Activated CD8-positive, alpha-beta memory T cell treated with anti-CD3 and anti-CD28 coated beads, Interleukin-2, amount 50 U/mL, for 1 hour (primary cell): ENCODE results near the gene CFAP52.
"Not testable (repeated sequence)": the region's sequence is repeated elsewhere in the genome, so short reads cannot be mapped to it uniquely, and the experiment has no call there.

Source experiments
- DNase-seq: peaks from one replicate; pipeline ENCODE4 v3.0.0-alpha.2; 2020; ENCODE audit errors: extremely low read depth

CFAP52 gene

DNA sequence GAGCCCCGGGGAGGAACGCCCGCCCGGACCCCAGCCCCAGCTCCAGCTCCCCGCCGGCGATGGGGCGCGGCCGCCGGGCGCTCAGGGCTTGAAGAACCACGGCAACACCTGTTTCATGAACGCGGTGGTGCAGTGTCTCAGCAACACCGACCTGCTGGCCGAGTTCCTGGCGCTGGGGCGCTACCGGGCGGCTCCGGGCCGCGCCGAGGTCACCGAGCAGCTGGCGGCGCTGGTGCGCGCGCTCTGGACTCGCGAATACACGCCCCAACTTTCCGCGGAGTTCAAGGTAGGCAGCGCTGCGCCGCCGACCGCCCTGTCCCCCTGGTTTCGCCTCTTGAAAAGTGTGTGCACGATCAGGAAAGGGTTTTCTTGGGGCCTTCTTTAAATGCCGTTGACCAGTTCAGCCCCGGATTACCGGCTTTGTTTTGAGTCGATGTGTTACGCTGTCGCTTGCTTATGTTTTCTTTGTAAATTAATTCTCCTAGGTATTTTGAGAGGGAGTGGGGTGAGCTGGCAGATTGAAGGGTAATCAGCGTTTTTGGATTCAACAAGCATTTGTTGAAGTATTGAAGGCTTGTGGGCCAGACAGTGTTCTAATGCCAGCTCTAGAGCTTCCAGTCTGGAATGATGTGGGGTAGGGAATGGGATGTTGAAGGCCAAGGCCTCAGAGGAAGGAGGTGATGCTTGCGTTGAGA, 69.6 kb downstream of the CFAP52 start:
- DNase-seq = no peak

DNA sequence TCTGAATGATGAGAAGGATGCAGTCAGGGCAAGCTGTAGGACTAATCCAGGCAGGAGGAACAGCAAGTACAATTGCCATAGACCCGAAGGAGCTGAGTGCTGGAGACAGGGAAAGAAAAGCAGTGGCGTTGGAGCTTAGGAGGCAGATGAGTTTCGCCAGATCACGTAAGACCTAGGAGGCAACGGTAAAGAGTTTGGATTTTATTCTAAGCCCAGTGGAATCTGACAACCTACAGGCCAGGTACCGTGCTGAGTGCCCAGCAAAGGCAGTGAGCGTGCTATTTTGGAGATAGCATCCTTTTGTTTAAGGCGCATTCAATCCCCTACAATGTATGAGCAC, 70.1 kb downstream of the CFAP52 start:
- DNase-seq = no peak

GRCh38 chr17:9647014-9647413, 70.6 kb downstream of the CFAP52 start:
- no peak for DNase-seq

DNA sequence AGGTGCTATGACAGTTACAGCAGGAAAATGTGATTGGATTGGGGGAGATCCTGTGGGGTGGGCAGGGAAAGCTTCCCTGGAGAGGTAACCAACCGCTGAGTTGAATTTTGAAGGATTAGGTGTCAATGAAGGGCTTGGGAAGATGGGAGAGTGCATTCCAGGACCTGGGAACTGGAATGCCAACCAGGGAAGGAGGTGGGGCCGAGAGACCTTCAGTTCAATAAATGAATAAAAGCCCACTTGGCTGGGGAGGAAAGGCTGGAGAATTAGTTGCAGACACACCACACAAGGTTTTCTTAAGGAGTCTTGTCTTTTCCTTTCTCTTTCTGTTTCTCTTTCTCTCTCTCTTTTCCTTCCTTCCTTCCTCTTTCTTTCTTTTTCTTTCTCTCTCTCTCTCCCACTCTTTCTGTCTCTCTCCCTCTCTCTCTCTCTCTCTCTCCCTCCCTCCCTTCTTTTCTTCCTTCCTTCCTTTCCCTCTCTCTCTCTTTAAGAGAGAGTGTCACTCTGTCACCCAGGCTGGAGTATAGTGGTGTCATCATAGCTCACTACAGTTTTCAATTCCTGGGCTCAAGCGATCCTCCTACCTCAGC, 72.2 kb downstream of the CFAP52 start:
- DNase-seq = no peak

DNA sequence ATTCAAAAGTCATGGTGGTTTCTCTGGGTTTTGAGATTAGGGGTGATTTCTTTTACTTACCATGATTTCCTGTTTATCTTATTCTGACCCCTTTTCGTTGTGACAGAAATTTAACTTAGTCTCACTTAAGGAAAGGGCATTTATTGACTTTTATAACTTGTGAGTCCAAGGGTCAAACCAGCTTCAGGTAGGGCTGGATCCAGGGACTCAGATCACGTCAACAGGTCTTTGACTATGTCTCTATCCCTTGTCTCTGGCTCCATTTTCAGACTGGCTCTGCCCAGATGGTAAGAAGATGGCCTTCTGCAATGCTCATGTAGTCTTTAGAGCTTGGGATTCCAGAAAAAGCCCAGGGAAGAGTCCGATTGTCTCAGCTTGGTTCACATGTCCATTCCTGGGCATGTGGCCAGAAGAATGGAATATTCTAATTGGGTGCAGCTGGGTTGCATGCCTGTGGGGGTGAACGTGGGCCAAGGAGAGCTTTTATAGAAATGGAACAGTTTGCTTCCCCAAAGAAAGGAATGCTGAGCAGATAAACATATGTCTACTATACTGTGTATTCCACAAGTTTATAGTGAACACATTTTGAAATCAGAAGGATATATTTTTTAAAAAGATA, 82.3 kb downstream of the CFAP52 start:
- no peak for DNase-seq

DNA sequence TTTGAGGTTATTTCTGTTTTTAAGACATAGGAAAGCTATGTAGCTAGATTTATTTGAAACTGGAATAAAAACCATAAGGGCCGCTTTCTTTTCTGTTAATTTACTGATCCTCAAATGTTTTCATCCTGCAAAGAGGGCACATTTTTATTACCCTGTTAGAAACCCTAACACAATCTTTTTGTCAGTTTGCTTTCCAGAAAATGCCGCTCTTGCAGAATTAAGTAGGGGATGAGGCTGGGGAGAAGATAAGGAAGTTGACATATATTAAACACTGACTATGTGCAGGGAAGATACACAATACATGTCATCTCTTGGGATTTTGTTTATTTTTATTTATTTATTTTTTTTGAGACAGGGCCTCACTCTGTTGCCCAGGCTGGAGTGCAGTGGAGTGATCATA, 84.6 kb downstream of the CFAP52 start:
- no peak for DNase-seq

- DNase-seq = not testable (repeated sequence)
Observed at GRCh38 chr17:9663511-9663910, 87.1 kb downstream of the CFAP52 start.

GRCh38 chr17:9666461-9667050, 90.1 kb downstream of the CFAP52 start:
- DNase-seq = no peak

DNA sequence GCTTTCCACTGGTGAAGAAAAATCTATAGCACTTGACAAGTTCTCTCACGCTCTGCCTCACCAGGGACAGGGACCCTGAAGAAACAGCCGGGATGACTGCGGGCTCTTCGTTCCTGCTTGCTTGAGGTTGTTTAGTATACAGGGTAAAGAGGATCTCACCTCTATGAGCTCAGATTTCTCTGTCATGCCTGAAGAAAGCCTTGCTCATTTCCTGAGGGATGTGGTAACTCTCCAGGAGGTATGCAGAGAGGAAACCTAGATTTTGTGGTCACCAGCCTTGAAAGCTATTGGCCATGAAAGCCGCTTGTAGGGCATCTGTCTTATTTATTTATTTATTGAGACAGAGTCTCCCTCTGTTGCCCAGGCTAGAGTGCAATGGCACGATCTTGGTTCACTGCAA, 92.1 kb downstream of the CFAP52 start:
- no peak for DNase-seq

DNA sequence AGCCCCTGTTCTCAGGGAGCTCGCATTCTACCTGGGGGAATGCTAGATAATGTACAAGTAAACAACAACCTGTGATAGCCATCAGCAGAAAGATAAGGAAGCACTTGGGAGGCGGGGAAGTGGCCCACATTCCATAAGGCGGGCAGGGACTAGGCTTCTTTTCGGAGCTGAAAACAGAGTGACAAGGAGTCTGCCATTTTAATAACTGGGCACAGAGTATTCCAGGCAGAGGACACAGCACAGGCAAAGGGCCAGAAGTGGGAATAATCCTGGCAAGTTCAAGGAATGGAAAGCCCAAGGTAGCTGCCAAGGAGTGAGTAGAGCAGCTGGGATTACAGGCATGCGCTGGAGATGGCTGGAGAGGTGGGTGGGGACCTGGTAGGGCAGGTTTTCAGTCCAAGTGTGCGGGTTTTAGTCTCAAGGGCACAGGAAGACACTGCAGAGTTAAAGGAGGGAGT, 93.1 kb downstream of the CFAP52 start:
- no peak for DNase-seq

DNA sequence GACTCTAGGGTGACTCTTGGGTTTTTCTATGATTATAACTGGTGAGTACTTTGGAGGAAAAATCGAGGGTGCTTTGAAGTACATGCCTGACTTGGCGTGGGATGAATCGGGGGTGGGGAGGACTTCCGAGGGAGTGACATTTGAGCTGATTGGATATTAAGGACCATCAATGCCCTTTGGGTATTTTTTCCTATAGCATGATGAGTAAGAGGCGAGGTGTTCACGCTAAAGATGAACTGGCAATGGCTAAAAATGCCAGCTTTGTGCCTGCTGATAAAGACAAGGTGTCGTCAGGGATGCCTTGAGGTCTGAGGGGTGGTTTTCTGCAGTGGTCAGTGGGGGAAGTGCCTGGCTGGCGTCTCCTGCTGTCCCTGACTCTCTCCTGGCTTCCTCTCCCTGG, 94.2 kb downstream of the CFAP52 start:
- DNase-seq = no peak

DNA sequence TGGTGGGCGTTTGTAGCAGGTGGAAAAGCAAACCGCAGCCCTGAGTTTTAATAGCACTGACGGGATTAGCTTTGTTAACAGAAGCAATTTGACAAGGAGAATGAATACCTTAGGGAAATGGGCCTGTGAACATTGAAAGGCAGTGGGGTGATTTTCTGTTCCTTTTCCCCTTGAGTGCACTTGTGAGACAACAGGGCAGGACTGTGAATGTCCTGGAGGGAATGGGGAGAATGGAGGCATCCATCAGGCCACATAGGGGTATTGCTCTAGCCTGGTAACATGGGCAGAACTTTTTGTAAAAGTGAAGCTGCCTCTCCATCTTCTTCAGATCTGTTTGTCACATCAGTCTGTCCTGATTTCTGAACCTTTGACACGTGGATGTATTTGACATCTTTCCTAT, 95.1 kb downstream of the CFAP52 start:
- DNase-seq = no peak

- DNase-seq = no peak
Observed at GRCh38 chr17:9672266-9672665, 95.8 kb downstream of the CFAP52 start.

DNA sequence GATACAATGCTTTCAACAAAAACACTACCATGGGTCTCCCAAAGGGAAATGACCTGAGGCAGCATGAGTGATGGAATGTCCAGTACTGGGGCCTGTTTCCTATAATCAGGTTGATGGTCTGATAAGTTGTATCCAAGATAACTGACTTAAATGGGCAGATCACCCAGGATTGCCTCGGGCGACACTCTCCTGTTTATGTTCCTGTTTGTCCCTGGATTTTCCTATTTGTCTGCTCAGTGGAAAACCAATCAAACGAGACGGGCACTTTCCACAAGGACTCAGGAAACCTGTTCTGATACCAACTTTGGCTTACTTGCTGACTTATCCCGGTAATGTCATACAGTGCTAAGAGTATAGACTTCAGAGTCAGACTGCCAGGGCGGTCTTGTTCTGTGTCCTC, 96.2 kb downstream of the CFAP52 start:
- no peak for DNase-seq

DNA sequence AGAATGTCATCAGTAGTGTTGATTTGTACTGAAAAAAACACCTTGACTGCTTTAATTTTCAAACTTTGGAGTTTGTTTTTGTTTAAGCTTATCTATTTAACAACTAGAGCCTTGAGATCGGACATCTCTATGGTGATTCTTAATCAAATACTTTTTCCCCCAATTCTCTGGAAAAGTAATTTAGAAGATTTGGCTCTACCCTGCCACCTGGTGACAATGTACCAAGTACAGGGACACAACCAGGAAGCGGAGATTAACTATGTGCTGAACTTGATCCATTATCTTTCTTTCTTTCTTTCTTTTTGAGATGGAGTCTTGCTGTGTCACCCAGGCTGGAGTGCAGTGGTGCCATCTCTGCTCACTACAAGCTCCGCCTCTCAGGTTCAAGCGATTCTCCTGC, 99.6 kb downstream of the CFAP52 start:
- no peak for DNase-seq

GRCh38 chr17:9676820-9677310, 100.4 kb downstream of the CFAP52 start:
- DNase-seq = no peak

- no peak for DNase-seq
Observed at GRCh38 chr17:9677411-9677810, 101.0 kb downstream of the CFAP52 start.

DNA sequence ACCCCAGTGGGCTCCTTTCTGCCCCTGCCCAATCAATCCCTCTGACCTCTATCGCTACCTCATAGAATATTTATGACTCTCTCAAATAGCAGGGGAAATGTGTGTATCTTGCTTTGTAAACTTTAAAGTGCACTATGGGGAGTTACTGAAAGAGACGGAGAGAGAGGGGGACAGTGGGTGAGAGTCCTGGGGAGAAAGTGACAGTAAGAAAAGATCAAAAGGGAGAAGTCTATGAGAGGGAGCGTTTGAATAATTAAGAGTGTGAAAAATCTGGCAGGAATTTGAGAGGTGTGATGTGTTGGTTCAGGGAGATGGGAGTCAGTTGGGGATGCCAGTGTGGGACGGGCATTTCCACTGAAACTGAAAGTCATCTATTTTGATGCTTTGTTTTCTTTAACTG, 101.5 kb downstream of the CFAP52 start:
- no peak for DNase-seq

DNA sequence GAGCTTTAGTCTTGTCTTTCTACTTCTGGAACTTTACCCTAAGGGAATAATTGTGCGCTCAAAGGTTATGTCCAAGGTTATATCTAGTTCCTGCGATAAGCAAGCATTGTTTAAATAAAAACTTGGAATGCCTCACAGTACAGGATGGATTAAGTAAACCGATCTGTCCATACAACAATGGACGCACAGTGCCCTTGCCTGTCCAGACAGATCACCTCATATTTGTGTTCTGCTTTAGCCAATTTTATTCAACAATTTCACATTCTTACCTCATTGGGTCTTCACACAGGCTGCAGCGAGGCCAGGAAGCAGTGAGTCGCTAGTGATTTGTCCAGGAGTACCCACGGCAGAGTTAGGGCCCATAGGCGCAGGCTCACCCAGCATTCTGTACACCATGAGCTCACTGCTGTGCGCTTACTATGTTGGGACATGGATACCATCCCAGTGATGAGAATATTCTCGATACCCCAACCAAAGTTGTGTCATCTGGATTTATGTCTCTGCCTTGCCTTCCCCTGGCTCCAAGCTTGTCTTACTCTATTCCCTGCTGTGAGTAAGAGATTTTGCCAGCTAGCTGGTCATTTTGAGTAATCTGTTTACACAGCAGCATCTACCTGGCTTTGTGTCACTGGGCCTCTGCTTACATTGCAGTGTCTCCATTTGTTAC, 108.6 kb downstream of the CFAP52 start:
- DNase-seq = no peak
